MM.1S (cell line): ENCODE measurements around the gene CAPS2.
"Not testable (repeated sequence)": the region's sequence is repeated elsewhere in the genome, so short reads cannot be mapped to it uniquely, and the experiment has no call there.

Experiments used
- DNase-seq: peaks from one replicate; pipeline ENCODE4 v3.0.0-alpha.2; 2015
- H2AFZ ChIP-seq: fragments of 300-600 bp; sonication (generic); 2 replicates; pipeline ENCODE4 v1.6.0; 2016; ENCODE audit warnings: antibody characterized with exemption, low read length
- H3F3A ChIP-seq: fragments of 300-600 bp; sonication (generic); 2 replicates; pipeline ENCODE4 v1.6.1; 2016; ENCODE audit warnings: mild to moderate bottlenecking, antibody characterized with exemption, low read length, moderate library complexity, mixed read lengths; ENCODE audit not compliant: insufficient read depth
- H3K27ac ChIP-seq: fragments of 300-600 bp; sonication (generic); 2 replicates; pipeline ENCODE4 v1.5.1; 2016; ENCODE audit warnings: mild to moderate bottlenecking, low read length
- H3K27me3 ChIP-seq: fragments of 300-600 bp; sonication (generic); replicated peaks from 2 replicates; pipeline ENCODE4 v1.6.0; 2016; ENCODE audit warnings: low read length; ENCODE audit not compliant: insufficient read depth
- H3K36me3 ChIP-seq: fragments of 300-600 bp; sonication (generic); replicated peaks from 2 replicates; pipeline ENCODE4 v1.6.1; 2016; ENCODE audit warnings: mild to moderate bottlenecking, low read length, mixed read lengths; ENCODE audit not compliant: insufficient read depth
- H3K4me1 ChIP-seq: fragments of 300-600 bp; sonication (generic); 2 replicates; pipeline ENCODE4 v1.6.1; 2016; ENCODE audit warnings: low read length, mixed read lengths
- H3K4me2 ChIP-seq: fragments of 300-600 bp; sonication (generic); 2 replicates; pipeline ENCODE4 v1.6.0; 2016; ENCODE audit warnings: low read depth, low read length
- H3K4me3 ChIP-seq: fragments of 300-600 bp; sonication (generic); 2 replicates; pipeline ENCODE4 v1.5.1; 2016; ENCODE audit warnings: low read length, mixed read lengths
- H3K79me2 ChIP-seq: fragments of 300-600 bp; sonication (generic); 2 replicates; pipeline ENCODE4 v1.6.1; 2016; ENCODE audit warnings: mixed run types, low read length, mixed read lengths
- H3K9ac ChIP-seq: fragments of 300-600 bp; sonication (generic); 2 replicates; pipeline ENCODE4 v1.6.1; 2016; ENCODE audit warnings: low read length, mixed read lengths
- H3K9me2 ChIP-seq: fragments of 300-600 bp; sonication (generic); replicated peaks from 2 replicates; pipeline ENCODE4 v1.6.1; 2016; ENCODE audit warnings: mild to moderate bottlenecking, low read length, mixed read lengths; ENCODE audit not compliant: insufficient read depth
- H3K9me3 ChIP-seq: fragments of 300-600 bp; sonication (generic); replicated peaks from 2 replicates; pipeline ENCODE4 v1.6.1; 2016; ENCODE audit warnings: mild to moderate bottlenecking, low read length, mixed read lengths; ENCODE audit not compliant: insufficient read depth
- H4K20me1 ChIP-seq: fragments of 300-600 bp; sonication (generic); 2 replicates; pipeline ENCODE4 v1.6.1; 2016; ENCODE audit warnings: mild to moderate bottlenecking, low read length, moderate library complexity, mixed read lengths; ENCODE audit not compliant: insufficient read depth
- CTCF ChIP-seq: fragments of 300-600 bp; sonication (generic); IDR thresholded peaks from 2 replicates; pipeline ENCODE4 v1.5.1; 2016; ENCODE audit warnings: antibody characterized with exemption, low read length, mixed read lengths
- EZH2 ChIP-seq: fragments of 300-600 bp; sonication (generic); optimal IDR thresholded peaks from 2 replicates; pipeline ENCODE3; 2017; ENCODE audit warnings: low read depth, mild to moderate bottlenecking, antibody characterized with exemption, low read length, mixed read lengths
- EZH2phosphoT487 ChIP-seq: fragments of 300-600 bp; sonication (generic); IDR thresholded peaks from 2 replicates; pipeline ENCODE4 v1.6.1; 2018; ENCODE audit warnings: antibody characterized with exemption, low read length

CAPS2 gene

GRCh38 chr12:75349946-75350345 is 19.8 kb upstream of the CAPS2 start:
- no peaks in the 10 kb centered on the region for H3F3A ChIP-seq
- no peaks in the 10 kb centered on the region for H3K27me3 ChIP-seq
- no peak overlapping the region for H3K4me3 ChIP-seq
- DNase-seq: no peak
- H3K9me3 ChIP-seq: no peaks in the 10 kb centered on the region
- no peak overlapping the region for H3K27ac ChIP-seq
- H4K20me1 ChIP-seq: no peaks in the 10 kb centered on the region
- no peak for TF ChIP-seq CTCF
- TF ChIP-seq EZH2phosphoT487: no peak
- TF ChIP-seq EZH2: no peak
- H3K4me2 ChIP-seq: no peak overlapping the region
- no peak overlapping the region for H3K9ac ChIP-seq
- H2AFZ ChIP-seq: no peak overlapping the region
- H3K36me3 ChIP-seq: no peaks in the 10 kb centered on the region
- H3K4me1 ChIP-seq: no peaks in the 10 kb centered on the region
- H3K79me2 ChIP-seq: no peaks in the 10 kb centered on the region
- no peaks in the 10 kb centered on the region for H3K9me2 ChIP-seq

- H3K36me3 ChIP-seq, H3K4me3 ChIP-seq, H3K9me2 ChIP-seq, H3F3A ChIP-seq, H3K27ac ChIP-seq, H2AFZ ChIP-seq, DNase-seq, H3K27me3 ChIP-seq, H3K9ac ChIP-seq, H3K9me3 ChIP-seq, H3K4me2 ChIP-seq, H4K20me1 ChIP-seq, H3K4me1 ChIP-seq, H3K79me2 ChIP-seq: not testable (repeated sequence)
These were observed 16.1 kb upstream of the CAPS2 start for GRCh38 chr12:75346215-75346614.

- no peak for DNase-seq
- TF ChIP-seq EZH2: no peak
- H3K4me3 ChIP-seq: no peak overlapping the region
- H3K4me1 ChIP-seq: no peaks in the 10 kb centered on the region
- H3K79me2 ChIP-seq: no peaks in the 10 kb centered on the region
- H3F3A ChIP-seq: no peaks in the 10 kb centered on the region
- H3K27me3 ChIP-seq: no peaks in the 10 kb centered on the region
- H3K4me2 ChIP-seq: no peak overlapping the region
- H4K20me1 ChIP-seq: no peaks in the 10 kb centered on the region
- H2AFZ ChIP-seq: no peak overlapping the region
- no peaks in the 10 kb centered on the region for H3K36me3 ChIP-seq
- H3K27ac ChIP-seq: no peak overlapping the region
- H3K9me2 ChIP-seq: no peaks in the 10 kb centered on the region
- H3K9me3 ChIP-seq: no peaks in the 10 kb centered on the region
- H3K9ac ChIP-seq: no peak overlapping the region
These were observed 15.4 kb upstream of the CAPS2 start for GRCh38 chr12:75345531-75345930.

- Histone ChIP-seq H3K9me2 (no peaks in the 10 kb centered on the region), H3K36me3 (no peaks in the 10 kb centered on the region), H3K4me3 (no peak overlapping the region), H3F3A (peaks cover 4% of the 10 kb centered on the region; the same call in 1 of the 2 replicates), H3K27me3 (no peaks in the 10 kb centered on the region), H3K4me1 (peaks cover 4% of the 10 kb centered on the region; the same call in 1 of the 2 replicates), H2AFZ (no peak overlapping the region), H3K79me2 (no peaks in the 10 kb centered on the region), H4K20me1 (no peaks in the 10 kb centered on the region), H3K27ac (no peak overlapping the region), H3K4me2 (no peak overlapping the region), H3K9ac (no peak overlapping the region), H3K9me3 (no peaks in the 10 kb centered on the region)
- TF ChIP-seq EZH2phosphoT487 (no peak), CTCF (no peak), EZH2 (no peak)
- no peak for DNase-seq
These were observed 11.7 kb upstream of the CAPS2 start for GRCh38 chr12:75341873-75342272.
